Naive thymus-derived CD8-positive, alpha-beta T cell (primary cell): Measurements from ENCODE around the gene CGB7. TPM values are rescaled to one million over a fixed set of nuclear protein-coding genes. Genes with fewer than 3 reads are reported as not detected.

Experiments
- microRNA-seq: library from miRNA; unstranded; fragments of <30 nt; microRNA quantifications from one replicate; pipeline ENCODE4 v1.2.0, GENCODE V29; 2022; ENCODE audit warnings: borderline microRNAs expressed
- polyA plus RNA-seq, 3 donors: library from polyadenylated mRNA; unstranded; fragments of 300-500 nt; fragmentation: Illumina TruSeq; gene quantifications; one replicate each; pipeline ENCODE4 v1.2.3, GENCODE V29; 2021
- total RNA-seq, 8 experiments: library from RNA in 2 of 8; stranded (reverse) in 2 of 8; gene quantifications; one replicate each; pipeline ENCODE4 v1.2.3 and lab custom pipeline; 2021 to 2026

The CGB7 gene
- total and polyA plus RNA-seq, 5 experiments from 2014 or later = not detected

Small RNAs within 50 kb of the gene (microRNA-seq; reads per million reads assigned to microRNA genes)
- gene MIR6798 = not detected

Other genes starting within 250 kb of the CGB7 start
- gene BCAT2, start 246.7 kb downstream of the CGB7 start, total RNA-seq = 10 to 100 TPM; 24.3 to 27.2 TPM
- gene BCAT2, start 246.7 kb downstream of the CGB7 start, polyA plus RNA-seq = 10 to 100 TPM; 18.9 to 26.0 (median 21.9) TPM
- gene HSD17B14, start 221.3 kb downstream of the CGB7 start, total RNA-seq = 1 to 10 TPM in 1 of 2 experiments, under 1 TPM in 1; 0.62 to 1.1 TPM
- gene HSD17B14, start 221.3 kb downstream of the CGB7 start, polyA plus RNA-seq = 1 to 10 TPM in 1 of 3 donors, under 1 TPM in 1, not detected in 1; 0.83 to 1.7 TPM
- gene PLEKHA4, start 189.1 kb downstream of the CGB7 start, total RNA-seq = 1 to 10 TPM; 4.1 to 6.6 TPM
- 1 to 10 TPM; 7.4 to 8.5 (median 8.1) TPM for gene PLEKHA4, start 189.1 kb downstream of the CGB7 start, polyA plus RNA-seq
- gene PPP1R15A, start 185.3 kb downstream of the CGB7 start, total RNA-seq = 10 to 100 TPM; 56.9 to 59.9 TPM
- gene PPP1R15A, start 185.3 kb downstream of the CGB7 start, polyA plus RNA-seq = 10 to 100 TPM; 17.2 to 47.3 (median 43.1) TPM
- gene TULP2, start 159.0 kb downstream of the CGB7 start, total RNA-seq = not detected
- under 1 TPM in 1 of 3 donors, not detected in 2; 0.08 TPM for gene TULP2, start 159.0 kb downstream of the CGB7 start, polyA plus RNA-seq
- gene NUCB1, start 157.4 kb downstream of the CGB7 start, total RNA-seq = 100 to 1,000 TPM; 106 to 113 TPM
- gene NUCB1, start 157.4 kb downstream of the CGB7 start, polyA plus RNA-seq = 100 to 1,000 TPM in 1 of 3 donors, 10 to 100 TPM in 2; 48.6 to 119 (median 82.5) TPM
- gene DHDH, start 124.0 kb downstream of the CGB7 start, total RNA-seq = 1 to 10 TPM; 1.8 to 2.3 TPM
- 1 to 10 TPM in 2 of 3 donors, under 1 TPM in 1; 0.67 to 2.4 (median 2.0) TPM for gene DHDH, start 124.0 kb downstream of the CGB7 start, polyA plus RNA-seq
- gene BAX, start 102.9 kb downstream of the CGB7 start, total RNA-seq = 100 to 1,000 TPM; 170 to 181 TPM
- 10 to 100 TPM; 58.5 to 97.1 (median 83.1) TPM for gene BAX, start 102.9 kb downstream of the CGB7 start, polyA plus RNA-seq
- 1,000 to 10,000 TPM; 1,370 to 1,435 TPM for gene FTL, start 92.4 kb downstream of the CGB7 start, total RNA-seq
- 1,000 to 10,000 TPM; 4,833 to 4,899 (median 4,886) TPM for gene FTL, start 92.4 kb downstream of the CGB7 start, polyA plus RNA-seq
- 10 to 100 TPM; 45.9 to 47.9 TPM for gene GYS1, start 64.4 kb downstream of the CGB7 start, total RNA-seq
- gene GYS1, start 64.4 kb downstream of the CGB7 start, polyA plus RNA-seq = 10 to 100 TPM; 17.9 to 31.0 (median 22.3) TPM
- 10 to 100 TPM; 30.4 to 32.0 TPM for gene RUVBL2, start 63.9 kb downstream of the CGB7 start, total RNA-seq
- gene RUVBL2, start 63.9 kb downstream of the CGB7 start, polyA plus RNA-seq = 10 to 100 TPM; 47.5 to 66.1 (median 62.0) TPM
- gene LHB, start 40.7 kb downstream of the CGB7 start, total RNA-seq = not detected
- not detected for gene LHB, start 40.7 kb downstream of the CGB7 start, polyA plus RNA-seq
- gene CGB3, start 33.4 kb downstream of the CGB7 start, total RNA-seq = not detected
- gene CGB3, start 33.4 kb downstream of the CGB7 start, polyA plus RNA-seq = not detected
- not detected for gene CGB2, start 25.9 kb downstream of the CGB7 start, total RNA-seq
- gene CGB2, start 25.9 kb downstream of the CGB7 start, polyA plus RNA-seq = not detected
- gene CGB1, start 20.9 kb downstream of the CGB7 start, total RNA-seq = not detected
- gene CGB1, start 20.9 kb downstream of the CGB7 start, polyA plus RNA-seq = not detected
- not detected for gene CGB5, start 13.9 kb downstream of the CGB7 start, total RNA-seq
- not detected for gene CGB5, start 13.9 kb downstream of the CGB7 start, polyA plus RNA-seq
- not detected for gene CGB8, start 8.6 kb downstream of the CGB7 start, total RNA-seq
- gene CGB8, start 8.6 kb downstream of the CGB7 start, polyA plus RNA-seq = not detected
- gene NTF4, start 7.1 kb upstream of the CGB7 start, total RNA-seq = not detected
- not detected for gene NTF4, start 7.1 kb upstream of the CGB7 start, polyA plus RNA-seq
- gene KCNA7, start 14.9 kb upstream of the CGB7 start, total RNA-seq = not detected
- gene KCNA7, start 14.9 kb upstream of the CGB7 start, polyA plus RNA-seq = not detected
- gene SNRNP70, start 27.7 kb upstream of the CGB7 start, total RNA-seq = 100 to 1,000 TPM; 706 to 741 TPM
- 10 to 100 TPM; 42.3 to 63.4 (median 50.2) TPM for gene SNRNP70, start 27.7 kb upstream of the CGB7 start, polyA plus RNA-seq
- 10 to 100 TPM; 15.7 to 16.2 TPM for gene LIN7B, start 56.6 kb upstream of the CGB7 start, total RNA-seq
- gene LIN7B, start 56.6 kb upstream of the CGB7 start, polyA plus RNA-seq = 1 to 10 TPM; 5.5 to 9.2 (median 5.6) TPM
- gene C19orf73, start 61.4 kb upstream of the CGB7 start, total RNA-seq = 1 to 10 TPM; 1.6 TPM
- 1 to 10 TPM; 3.0 to 7.0 (median 5.7) TPM for gene C19orf73, start 61.4 kb upstream of the CGB7 start, polyA plus RNA-seq
- gene PPFIA3, start 61.8 kb upstream of the CGB7 start, total RNA-seq = 1 to 10 TPM; 3.6 to 4.7 TPM
- gene PPFIA3, start 61.8 kb upstream of the CGB7 start, polyA plus RNA-seq = under 1 TPM in 2 of 3 donors, not detected in 1; 0.20 to 0.58 TPM
- gene HRC, start 97.6 kb upstream of the CGB7 start, total RNA-seq = not detected
- not detected for gene HRC, start 97.6 kb upstream of the CGB7 start, polyA plus RNA-seq
- gene TRPM4, start 100.0 kb upstream of the CGB7 start, total RNA-seq = not detected
- not detected for gene TRPM4, start 100.0 kb upstream of the CGB7 start, polyA plus RNA-seq